Mononuclear cell (primary cell): ENCODE measurements around the gene TMEM9B. TPM values are rescaled to one million over a fixed set of nuclear protein-coding genes. Genes with fewer than 3 reads are reported as not detected.

Source experiments
- H3K27me3 ChIP-seq: 2 replicates; pipeline ENCODE4 v1.6.0; 2011; ENCODE audit warnings: low read length, control low read depth; ENCODE audit not compliant: insufficient read depth
- H3K4me1 ChIP-seq: 2 replicates; pipeline ENCODE4 v1.5.1; 2011; ENCODE audit warnings: mild to moderate bottlenecking, low read length, control low read depth; ENCODE audit not compliant: insufficient read depth
- H3K4me3 ChIP-seq: 2 replicates; pipeline ENCODE4 v1.5.1; 2011; ENCODE audit warnings: mild to moderate bottlenecking, low read length, moderate library complexity
- H3K9me3 ChIP-seq: 2 replicates; pipeline ENCODE4 v1.5.1; 2011; ENCODE audit warnings: low read depth, mild to moderate bottlenecking, control low read depth, low read length
- total RNA-seq: library from RNA; depleted of rRNA; stranded (reverse); fragments of >200 nt; gene quantifications from one replicate; pipeline ENCODE4 v1.2.3, GENCODE V29; 2012

Gene TMEM9B
- total RNA-seq, 1 donor = 40.9 TPM

DNA sequence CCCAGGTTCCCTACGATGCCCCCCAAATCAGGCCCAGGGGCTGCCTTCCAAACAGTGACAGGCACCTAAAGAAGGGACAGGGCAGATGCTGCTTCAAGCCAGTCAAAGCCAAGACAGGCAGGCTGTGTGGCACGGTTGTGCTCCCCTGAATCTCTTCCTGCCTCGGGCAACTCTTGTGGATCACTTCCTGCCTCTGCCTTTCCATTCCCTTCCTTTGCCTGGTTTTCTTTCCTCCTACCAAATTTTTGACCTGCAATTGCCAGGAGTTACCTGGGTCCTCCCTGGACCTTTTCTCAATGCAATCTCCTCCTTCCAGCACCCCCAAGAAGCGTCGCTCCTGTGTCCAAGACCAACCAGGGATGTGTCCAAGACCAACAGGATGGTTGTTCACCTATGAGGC, 37.0 kb downstream of the TMEM9B start:
- no peak overlapping the region for H3K4me3 ChIP-seq
- no peaks in the 10 kb centered on the region for H3K9me3 ChIP-seq
- H3K27me3 ChIP-seq = no peaks in the 10 kb centered on the region
- no peaks in the 10 kb centered on the region for H3K4me1 ChIP-seq

- no peaks in the 10 kb centered on the region for H3K4me1 ChIP-seq
- no peak overlapping the region for H3K4me3 ChIP-seq
- no peaks in the 10 kb centered on the region for H3K9me3 ChIP-seq
- H3K27me3 ChIP-seq = no peaks in the 10 kb centered on the region
Measured at GRCh38 chr11:8926236-8926635, 38.0 kb downstream of the TMEM9B start.

GRCh38 chr11:8925711-8926110, 38.5 kb downstream of the TMEM9B start:
- Histone ChIP-seq H3K9me3 (no peaks in the 10 kb centered on the region), H3K4me3 (no peak overlapping the region), H3K4me1 (no peaks in the 10 kb centered on the region), H3K27me3 (no peaks in the 10 kb centered on the region)

DNA sequence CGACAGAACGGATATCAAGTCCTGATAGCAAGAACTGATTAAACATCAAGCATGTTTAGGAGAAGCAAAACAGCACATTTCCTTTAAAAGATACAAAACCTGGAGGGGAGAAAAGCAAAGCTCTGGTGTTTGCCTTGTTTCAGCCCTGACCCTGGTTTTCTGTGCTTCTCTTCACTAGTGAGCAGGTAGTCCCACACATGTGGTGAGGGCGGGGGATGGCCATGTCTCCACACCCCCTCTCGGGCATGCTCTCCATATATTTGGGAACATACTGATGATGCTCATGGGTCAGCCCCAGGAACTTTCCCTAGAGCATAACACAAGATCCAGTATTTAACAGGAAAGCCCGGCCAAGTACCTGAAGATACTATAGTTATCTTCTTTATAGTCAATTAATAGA, 41.6 kb downstream of the TMEM9B start:
- Histone ChIP-seq H3K4me3 (no peak overlapping the region), H3K4me1 (no peaks in the 10 kb centered on the region), H3K9me3 (no peaks in the 10 kb centered on the region), H3K27me3 (no peaks in the 10 kb centered on the region)

DNA sequence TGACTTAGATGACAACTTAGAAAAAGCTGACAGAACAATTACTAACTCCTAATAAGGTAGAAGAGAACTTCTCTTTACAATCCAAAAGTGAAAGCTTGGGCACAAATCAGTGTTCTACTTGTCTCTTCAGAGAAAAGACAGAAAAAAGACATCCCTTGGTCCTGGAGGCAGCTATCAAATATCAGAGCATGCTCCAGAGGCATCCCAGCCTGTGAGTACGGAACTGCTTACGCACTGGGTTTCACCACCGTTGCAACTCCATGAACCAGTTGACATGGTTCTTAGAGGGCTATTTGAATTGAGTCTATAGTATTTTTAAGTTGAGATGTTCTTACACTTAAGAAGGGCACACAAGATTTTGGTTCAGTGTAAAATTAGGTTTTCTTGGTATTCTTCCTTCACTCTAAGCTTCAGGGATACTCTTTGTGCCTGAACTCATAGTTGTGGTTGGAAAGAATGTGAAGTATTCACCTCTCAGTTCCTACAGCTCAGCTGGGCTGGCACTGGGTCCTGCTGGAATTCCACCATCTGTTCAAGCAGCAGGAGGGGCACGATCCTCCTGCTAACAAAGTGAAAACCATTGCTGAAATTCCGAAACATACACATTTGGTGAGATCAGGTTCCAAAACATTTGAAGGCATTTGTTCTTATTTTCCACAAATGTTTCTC, 47.0 kb downstream of the TMEM9B start:
- H3K4me3 ChIP-seq = no peak overlapping the region
- H3K4me1 ChIP-seq = peaks cover 21% of the 10 kb centered on the region
- no peaks in the 10 kb centered on the region for H3K27me3 ChIP-seq
- no peaks in the 10 kb centered on the region for H3K9me3 ChIP-seq

- H3K27me3 ChIP-seq = no peaks in the 10 kb centered on the region
- peaks cover 36% of the 10 kb centered on the region for H3K4me1 ChIP-seq
- H3K9me3 ChIP-seq = no peaks in the 10 kb centered on the region
- H3K4me3 ChIP-seq = no peak overlapping the region
Measured at GRCh38 chr11:8914661-8915018, 49.6 kb downstream of the TMEM9B start.

GRCh38 chr11:8913961-8914660, 50.1 kb downstream of the TMEM9B start:
- Histone ChIP-seq H3K4me3 (peak overlapping the region; percentile 13), H3K9me3 (no peaks in the 10 kb centered on the region), H3K27me3 (no peaks in the 10 kb centered on the region), H3K4me1 (peaks cover 38% of the 10 kb centered on the region)

GRCh38 chr11:8911029-8911823, 53.0 kb downstream of the TMEM9B start, which contains the start of gene AKIP1:
AKIP1 (plus strand) TSS chr11:8911189; CDS start chr11:8911450, 261 bp downstream.
- H3K4me1 ChIP-seq = peaks cover 38% of the 10 kb centered on the region
- H3K27me3 ChIP-seq = no peaks in the 10 kb centered on the region
- H3K4me3 ChIP-seq = peak within 1 kb of the TSS; percentile 72
- H3K9me3 ChIP-seq = no peaks in the 10 kb centered on the region

GRCh38 chr11:8910649-8911026, 53.6 kb downstream of the TMEM9B start:
- Histone ChIP-seq H3K9me3 (no peaks in the 10 kb centered on the region), H3K4me1 (peaks cover 38% of the 10 kb centered on the region), H3K27me3 (no peaks in the 10 kb centered on the region), H3K4me3 (peak overlapping the region; percentile 72)

GRCh38 chr11:8908099-8908498, 56.1 kb downstream of the TMEM9B start:
- Histone ChIP-seq H3K27me3 (no peaks in the 10 kb centered on the region), H3K4me1 (peaks cover 21% of the 10 kb centered on the region), H3K9me3 (no peaks in the 10 kb centered on the region), H3K4me3 (no peak overlapping the region)

GRCh38 chr11:8907116-8907515, 57.1 kb downstream of the TMEM9B start:
- H3K4me1 ChIP-seq = peaks cover 15% of the 10 kb centered on the region
- no peak overlapping the region for H3K4me3 ChIP-seq
- no peaks in the 10 kb centered on the region for H3K9me3 ChIP-seq
- peaks cover 2% of the 10 kb centered on the region for H3K27me3 ChIP-seq

DNA sequence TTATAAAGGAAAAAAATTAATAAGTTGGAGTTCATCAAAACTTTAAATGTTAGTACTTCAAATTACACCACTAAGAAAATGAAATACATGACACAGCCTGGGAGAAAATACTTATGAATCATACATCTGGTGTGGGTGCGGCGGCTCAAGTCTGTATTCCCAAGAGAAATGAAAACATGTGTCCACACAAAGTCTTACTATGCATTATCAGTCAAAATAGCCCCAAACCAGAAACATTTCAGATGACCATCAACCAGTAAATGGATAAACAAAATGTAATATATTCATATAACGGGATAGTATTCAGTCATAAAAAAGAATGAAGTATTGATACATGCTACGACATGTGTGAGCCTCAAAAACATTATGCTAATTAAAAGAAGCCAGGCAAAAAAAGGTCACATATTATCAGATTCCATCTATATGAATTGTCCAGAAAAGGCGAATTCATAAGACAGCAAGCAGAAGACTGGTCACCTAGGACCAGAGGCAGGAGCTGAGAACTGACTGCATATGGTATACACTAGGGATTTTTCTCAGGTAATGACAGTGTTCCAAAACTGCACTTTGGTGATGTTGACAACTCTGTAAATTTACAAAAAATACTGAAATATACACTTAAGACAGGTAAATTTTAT, 58.6 kb downstream of the TMEM9B start:
- H3K27me3 ChIP-seq = peaks cover 2% of the 10 kb centered on the region
- H3K4me1 ChIP-seq = peaks cover 12% of the 10 kb centered on the region
- no peak overlapping the region for H3K4me3 ChIP-seq
- H3K9me3 ChIP-seq = no peaks in the 10 kb centered on the region

GRCh38 chr11:8899119-8899753, 65.0 kb downstream of the TMEM9B start:
- peaks cover 16% of the 10 kb centered on the region for H3K9me3 ChIP-seq
- peaks cover 2% of the 10 kb centered on the region for H3K27me3 ChIP-seq
- no peak overlapping the region for H3K4me3 ChIP-seq
- no peaks in the 10 kb centered on the region for H3K4me1 ChIP-seq
